ENCODE measurements around the gene PRICKLE2. TPM values are rescaled to one million over a fixed set of nuclear protein-coding genes. Genes with fewer than 3 reads are reported as not detected.

Gene PRICKLE2
- total RNA-seq, 2 experiments from 2014 or later = 0.05 TPM; not detected in 1

DNA sequence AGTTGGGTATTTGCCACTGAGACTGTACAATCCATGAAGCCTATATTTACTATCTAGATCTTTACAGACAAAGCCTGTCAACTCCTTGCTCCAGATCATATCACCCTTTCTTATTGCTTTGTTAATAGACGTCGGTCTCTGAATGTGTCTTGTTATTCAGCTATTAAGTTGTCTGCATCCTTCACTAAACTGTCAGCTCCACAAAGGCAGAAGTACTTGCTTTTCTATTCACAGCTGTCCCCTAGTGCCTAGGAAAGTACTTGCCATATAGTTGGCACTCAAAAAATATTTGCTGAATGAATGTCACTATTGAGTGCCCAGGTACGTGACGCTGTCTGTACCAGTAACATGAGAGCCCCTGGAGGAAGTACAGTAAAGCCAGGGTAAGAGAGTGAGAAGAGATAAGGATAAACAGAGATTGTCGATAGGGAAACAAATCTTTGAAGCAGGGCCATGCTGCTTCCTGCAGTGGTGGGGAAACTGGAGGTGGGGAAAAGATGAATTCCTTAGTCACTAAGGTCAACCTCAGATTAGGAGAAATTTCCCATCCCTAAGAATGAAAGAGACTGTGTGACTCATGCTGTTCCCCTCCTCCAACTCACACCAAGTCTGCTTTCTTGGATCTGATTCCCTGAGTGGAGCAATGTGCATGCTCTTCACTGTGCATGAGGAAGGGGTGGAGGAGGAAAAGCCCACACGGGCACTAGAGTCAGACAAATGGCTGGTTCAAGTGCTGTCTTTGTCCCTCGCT lies 36.3 kb downstream of the PRICKLE2 start:
- intact Hi-C loops (cut with micrococcal nuclease) = no loop called here

DNA sequence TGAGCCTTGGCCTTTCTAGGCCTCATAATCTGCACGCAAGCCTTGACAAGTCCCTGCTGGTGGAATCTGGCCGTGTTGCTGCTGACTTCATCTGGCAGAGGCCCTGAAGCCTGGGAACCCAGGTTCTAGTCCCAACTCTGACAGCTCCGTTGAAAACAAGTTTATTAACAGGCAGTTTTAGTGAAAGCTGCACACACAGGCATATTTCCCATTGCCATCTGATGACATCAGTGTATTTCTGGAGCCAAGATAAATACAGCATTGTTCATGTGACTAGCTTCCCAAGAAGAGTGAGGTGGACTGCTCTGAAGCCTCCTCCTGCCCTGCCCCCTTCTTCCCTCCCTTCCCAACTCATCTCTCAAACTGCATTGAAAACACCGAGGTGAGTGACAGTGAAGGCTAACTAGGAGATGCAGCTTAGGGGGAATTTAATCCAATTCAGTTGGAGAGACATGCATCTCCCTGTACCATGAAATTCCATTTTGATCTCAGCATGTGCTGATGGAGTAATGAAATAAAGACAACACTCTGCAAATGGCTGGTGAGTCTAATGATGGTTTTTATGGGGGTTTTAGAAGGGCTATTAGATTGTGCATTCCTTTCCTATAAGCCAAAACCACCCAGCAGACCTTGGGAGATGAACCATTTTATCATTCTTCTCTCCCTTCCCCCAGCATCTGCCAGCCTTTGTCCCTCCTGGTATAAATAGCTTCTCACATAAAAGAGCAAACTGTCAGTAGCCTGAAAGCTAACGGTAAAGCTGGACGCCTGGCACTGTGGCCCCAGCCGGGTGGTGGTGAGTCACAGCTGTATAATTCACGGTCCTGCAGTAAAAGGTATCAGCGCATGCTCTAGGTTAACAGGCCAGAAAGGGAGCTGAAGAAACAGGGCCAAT lies 38.0 kb downstream of the PRICKLE2 start:
- CTCF ChIA-PET = no interaction called here
- no peak overlapping the region for H3K27ac Mint-ChIP-seq
- intact Hi-C loops (cut with micrococcal nuclease) = no loop called here
- no peak overlapping the region for H3K4me3 Mint-ChIP-seq
- H3K27me3 Mint-ChIP-seq (ENCODE audit: low read depth) = peaks cover 3% of the 10 kb centered on the region
- H3K9me3 Mint-ChIP-seq = no peaks in the 10 kb centered on the region
- no peak for DNase-seq
- no peaks in the 10 kb centered on the region for H3K36me3 Mint-ChIP-seq (ENCODE audit: low read depth)
- H3K4me1 Mint-ChIP-seq (ENCODE audit: low read depth) = no peaks in the 10 kb centered on the region

More for the DNA sequence above, 36.3 kb downstream of the PRICKLE2 start:
- Mint-ChIP-seq H3K27me3 (ENCODE audit: low read depth) (peaks cover 3% of the 10 kb centered on the region), H3K4me1 (ENCODE audit: low read depth) (no peaks in the 10 kb centered on the region), H3K4me3 (no peak overlapping the region), H3K27ac (no peak overlapping the region), H3K9me3 (peaks cover 3% of the 10 kb centered on the region), H3K36me3 (ENCODE audit: low read depth) (no peaks in the 10 kb centered on the region)
- DNase-seq = no peak
- CTCF ChIA-PET = no interaction called here

DNA sequence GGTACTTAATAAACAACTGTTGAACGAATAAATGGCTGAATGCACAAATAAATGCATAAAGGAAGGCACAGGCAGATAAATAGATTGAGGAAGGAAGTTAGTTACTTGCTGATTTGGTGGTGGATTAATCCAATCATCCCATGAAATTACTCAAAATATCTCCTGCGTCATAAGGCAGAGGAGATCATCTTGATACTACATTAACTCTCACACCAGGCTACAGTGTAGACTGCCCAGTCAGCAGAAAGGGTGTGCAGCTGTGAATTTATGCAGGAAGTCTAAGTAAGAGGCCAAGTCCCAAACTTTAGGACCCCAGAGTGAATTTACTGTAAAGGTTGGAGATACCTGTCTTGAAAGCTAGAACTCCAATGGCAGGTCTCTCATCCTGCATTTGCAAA lies 38.6 kb downstream of the PRICKLE2 start:
- intact Hi-C loops (cut with micrococcal nuclease) = no loop called here
- CTCF ChIA-PET = no interaction called here
- H3K4me3 Mint-ChIP-seq = no peak overlapping the region
- no peaks in the 10 kb centered on the region for H3K9me3 Mint-ChIP-seq
- no peaks in the 10 kb centered on the region for H3K36me3 Mint-ChIP-seq (ENCODE audit: low read depth)
- peaks cover 6% of the 10 kb centered on the region for H3K27me3 Mint-ChIP-seq (ENCODE audit: low read depth)
- no peaks in the 10 kb centered on the region for H3K4me1 Mint-ChIP-seq (ENCODE audit: low read depth)
- H3K27ac Mint-ChIP-seq = no peak overlapping the region
- no peak for DNase-seq

DNA sequence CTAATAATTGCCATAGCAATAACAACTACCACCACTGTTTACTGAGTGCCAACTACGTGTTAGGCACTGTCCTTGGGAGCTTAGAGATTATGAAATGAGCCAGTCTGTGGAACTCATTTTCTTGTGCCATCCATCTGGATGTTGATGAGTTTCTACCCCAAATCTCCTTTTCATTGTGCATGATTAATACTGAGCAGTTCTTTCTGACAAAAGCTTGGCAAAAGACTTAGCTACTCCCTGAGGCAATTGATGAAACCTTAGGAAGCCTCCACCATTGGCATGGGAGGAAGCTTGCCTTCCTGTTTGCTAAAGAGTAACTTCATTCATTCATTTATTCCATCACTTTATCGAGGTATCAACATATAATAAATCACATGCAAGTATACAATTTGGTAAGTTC lies 39.8 kb downstream of the PRICKLE2 start:
- H3K4me3 Mint-ChIP-seq = no peak overlapping the region
- H3K4me1 Mint-ChIP-seq (ENCODE audit: low read depth) = no peaks in the 10 kb centered on the region
- no peaks in the 10 kb centered on the region for H3K36me3 Mint-ChIP-seq (ENCODE audit: low read depth)
- CTCF ChIA-PET = interaction anchor here (0.6 kb wide), 1 partner anchor 120 kb away, joined by 3 read pairs; no protein-coding TSS in a partner anchor
- H3K27ac Mint-ChIP-seq = no peak overlapping the region
- intact Hi-C loops (cut with micrococcal nuclease) = no loop called here
- DNase-seq = no peak
- no peaks in the 10 kb centered on the region for H3K9me3 Mint-ChIP-seq
- H3K27me3 Mint-ChIP-seq (ENCODE audit: low read depth) = peaks cover 9% of the 10 kb centered on the region

DNA sequence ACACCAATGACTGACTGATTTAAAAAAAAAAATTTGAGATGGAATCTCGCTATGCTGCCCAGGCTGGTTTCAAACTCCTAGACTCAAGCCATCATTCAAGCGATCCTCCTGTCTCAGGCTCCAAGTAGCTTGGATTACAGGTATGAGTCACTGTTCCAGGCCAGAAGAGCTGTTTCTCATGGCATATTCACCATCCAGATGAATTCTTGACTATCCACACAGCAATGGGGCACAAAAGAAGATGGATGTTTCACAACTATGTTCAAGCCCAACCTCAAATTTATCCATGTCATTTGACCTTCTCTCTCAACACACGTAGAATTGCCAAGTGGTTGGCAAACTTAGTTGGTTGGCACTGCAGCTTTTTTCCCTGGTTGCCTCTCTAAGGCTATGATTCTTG lies 40.6 kb downstream of the PRICKLE2 start:
- H3K9me3 Mint-ChIP-seq = no peaks in the 10 kb centered on the region
- no peak for DNase-seq
- H3K27ac Mint-ChIP-seq = no peak overlapping the region
- peaks cover 9% of the 10 kb centered on the region for H3K27me3 Mint-ChIP-seq (ENCODE audit: low read depth)
- CTCF ChIA-PET = interaction anchor here (0.6 kb wide), 1 partner anchor 119 kb away, joined by 3 read pairs; no protein-coding TSS in a partner anchor
- no peak overlapping the region for H3K4me3 Mint-ChIP-seq
- intact Hi-C loops (cut with micrococcal nuclease) = no loop called here
- no peaks in the 10 kb centered on the region for H3K4me1 Mint-ChIP-seq (ENCODE audit: low read depth)
- H3K36me3 Mint-ChIP-seq (ENCODE audit: low read depth) = no peaks in the 10 kb centered on the region

DNA sequence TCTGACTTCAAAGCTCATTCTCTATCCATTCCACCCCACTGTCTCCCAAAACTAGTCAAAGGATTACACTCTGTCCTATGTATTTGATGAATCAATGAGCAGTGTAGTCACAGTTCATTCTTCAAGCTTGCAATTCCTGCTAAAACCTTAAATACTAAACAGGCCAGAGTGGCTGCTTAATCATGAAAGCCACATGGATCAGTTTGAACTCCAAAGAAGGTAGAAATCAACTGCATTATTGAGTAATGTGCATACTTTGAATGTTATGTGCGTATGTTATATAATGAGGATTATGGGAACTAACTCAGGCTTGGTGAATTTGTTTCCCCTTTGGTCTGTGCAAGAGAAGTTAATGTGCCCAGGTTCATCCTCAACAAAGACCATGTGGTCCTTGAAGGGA lies 45.4 kb downstream of the PRICKLE2 start:
- DNase-seq = no peak
- Mint-ChIP-seq H3K27ac (no peak overlapping the region), H3K4me1 (ENCODE audit: low read depth) (no peaks in the 10 kb centered on the region), H3K36me3 (ENCODE audit: low read depth) (no peaks in the 10 kb centered on the region), H3K27me3 (ENCODE audit: low read depth) (peaks cover 11% of the 10 kb centered on the region), H3K9me3 (no peaks in the 10 kb centered on the region), H3K4me3 (no peak overlapping the region)
- CTCF ChIA-PET = no interaction called here
- intact Hi-C loops (cut with micrococcal nuclease) = no loop called here

DNA sequence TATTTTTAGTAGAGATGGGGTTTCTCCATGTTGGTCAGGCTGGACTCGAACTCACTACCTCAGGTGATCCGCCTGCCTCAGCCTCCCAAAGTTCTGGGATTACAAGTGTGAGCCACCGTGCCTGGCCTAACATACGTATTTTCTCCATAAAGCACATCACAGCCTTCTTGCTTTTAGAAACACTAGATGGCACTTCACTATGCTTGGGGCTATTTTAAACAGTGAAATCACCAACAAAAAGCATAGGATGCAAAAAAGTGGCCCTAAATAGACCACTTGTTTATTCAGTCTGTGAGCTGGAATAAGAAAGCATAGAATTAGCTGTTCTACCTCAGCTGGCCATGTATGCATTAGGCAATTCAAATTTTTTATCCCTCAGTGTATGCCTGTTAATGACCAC lies 46.0 kb downstream of the PRICKLE2 start:
- no peak for DNase-seq
- Mint-ChIP-seq H3K4me1 (ENCODE audit: low read depth) (no peaks in the 10 kb centered on the region), H3K4me3 (no peak overlapping the region), H3K9me3 (no peaks in the 10 kb centered on the region), H3K27me3 (ENCODE audit: low read depth) (peaks cover 9% of the 10 kb centered on the region), H3K27ac (no peak overlapping the region), H3K36me3 (ENCODE audit: low read depth) (no peaks in the 10 kb centered on the region)
- CTCF ChIA-PET = no interaction called here
- intact Hi-C loops (cut with micrococcal nuclease) = no loop called here

DNA sequence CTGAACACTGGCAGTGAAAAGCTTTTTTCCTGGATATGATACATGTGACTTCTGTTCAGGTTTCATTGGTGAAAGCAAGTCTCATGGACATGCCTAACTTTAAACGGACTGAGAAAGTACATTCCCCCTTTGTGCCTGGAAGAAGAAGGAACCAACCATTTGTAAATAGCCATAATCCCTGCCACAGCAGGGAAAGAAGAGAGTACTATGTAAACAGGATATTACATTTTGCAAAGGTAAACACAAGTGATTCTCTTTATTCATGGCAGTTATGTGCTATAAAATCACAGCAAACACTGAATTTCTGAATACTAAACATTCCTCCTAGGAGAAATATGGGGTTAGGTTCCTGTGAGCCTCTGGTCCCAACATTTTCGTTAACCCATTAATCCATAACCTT lies 46.8 kb downstream of the PRICKLE2 start:
- no peak for DNase-seq
- CTCF ChIA-PET = no interaction called here
- Mint-ChIP-seq H3K27ac (no peak overlapping the region), H3K4me3 (no peak overlapping the region), H3K4me1 (ENCODE audit: low read depth) (no peaks in the 10 kb centered on the region), H3K27me3 (ENCODE audit: low read depth) (peaks cover 14% of the 10 kb centered on the region), H3K9me3 (no peaks in the 10 kb centered on the region), H3K36me3 (ENCODE audit: low read depth) (no peaks in the 10 kb centered on the region)
- intact Hi-C loops (cut with micrococcal nuclease) = no loop called here

DNA sequence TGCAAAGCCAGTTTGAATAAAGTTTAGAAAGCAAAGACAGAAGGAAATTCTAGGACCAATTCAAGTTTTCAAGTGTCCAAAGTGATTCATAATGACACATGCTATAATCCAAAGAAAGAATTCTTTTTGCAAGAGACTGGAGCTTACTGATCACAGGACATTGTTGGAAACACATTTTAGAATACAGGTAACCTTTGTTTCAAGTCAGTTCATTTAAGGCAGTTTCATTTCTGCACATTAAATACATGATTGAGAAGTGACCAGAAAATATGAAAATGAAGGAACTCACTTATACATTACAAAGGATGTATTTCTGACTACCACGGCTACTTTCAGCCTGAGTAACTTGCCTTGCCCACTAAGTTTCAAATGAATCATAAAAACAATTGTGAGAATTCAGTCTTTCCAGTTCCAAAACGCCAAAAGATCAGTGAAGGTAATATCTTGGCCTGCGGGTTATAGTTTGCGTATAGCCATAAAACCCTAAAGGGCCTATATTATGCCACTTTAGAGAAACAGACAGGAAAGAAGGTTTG lies 48.7 kb downstream of the PRICKLE2 start:
- Mint-ChIP-seq H3K4me3 (no peak overlapping the region), H3K4me1 (ENCODE audit: low read depth) (no peaks in the 10 kb centered on the region), H3K27ac (no peak overlapping the region), H3K9me3 (no peaks in the 10 kb centered on the region), H3K36me3 (ENCODE audit: low read depth) (no peaks in the 10 kb centered on the region), H3K27me3 (ENCODE audit: low read depth) (peaks cover 11% of the 10 kb centered on the region)
- DNase-seq = no peak
- CTCF ChIA-PET = no interaction called here
- intact Hi-C loops (cut with micrococcal nuclease) = no loop called here

DNA sequence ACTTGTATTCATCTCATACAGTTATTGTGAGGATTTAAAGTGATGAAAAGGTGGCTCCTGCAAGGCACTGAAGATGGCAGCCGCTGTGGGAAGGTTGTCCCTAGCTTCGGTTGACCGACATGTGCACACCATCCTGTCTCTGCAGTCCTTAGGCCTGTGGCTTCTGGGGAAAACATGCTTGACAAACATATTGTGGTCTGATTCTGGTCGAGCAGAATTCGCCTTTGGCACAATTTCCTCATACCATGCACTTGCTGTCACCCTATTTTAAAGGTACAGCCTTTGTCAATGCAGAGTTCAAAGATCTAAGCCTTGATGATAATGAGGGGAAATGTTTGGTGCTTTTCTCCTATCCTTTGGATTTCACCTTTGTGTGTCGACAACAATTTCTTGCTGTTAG lies 50.9 kb downstream of the PRICKLE2 start:
- intact Hi-C loops (cut with micrococcal nuclease) = no loop called here
- no peaks in the 10 kb centered on the region for H3K36me3 Mint-ChIP-seq (ENCODE audit: low read depth)
- peaks cover 8% of the 10 kb centered on the region for H3K27me3 Mint-ChIP-seq (ENCODE audit: low read depth)
- no peak overlapping the region for H3K27ac Mint-ChIP-seq
- no peaks in the 10 kb centered on the region for H3K9me3 Mint-ChIP-seq
- CTCF ChIA-PET = no interaction called here
- no peak for DNase-seq
- H3K4me1 Mint-ChIP-seq (ENCODE audit: low read depth) = no peaks in the 10 kb centered on the region
- H3K4me3 Mint-ChIP-seq = no peak overlapping the region

DNA sequence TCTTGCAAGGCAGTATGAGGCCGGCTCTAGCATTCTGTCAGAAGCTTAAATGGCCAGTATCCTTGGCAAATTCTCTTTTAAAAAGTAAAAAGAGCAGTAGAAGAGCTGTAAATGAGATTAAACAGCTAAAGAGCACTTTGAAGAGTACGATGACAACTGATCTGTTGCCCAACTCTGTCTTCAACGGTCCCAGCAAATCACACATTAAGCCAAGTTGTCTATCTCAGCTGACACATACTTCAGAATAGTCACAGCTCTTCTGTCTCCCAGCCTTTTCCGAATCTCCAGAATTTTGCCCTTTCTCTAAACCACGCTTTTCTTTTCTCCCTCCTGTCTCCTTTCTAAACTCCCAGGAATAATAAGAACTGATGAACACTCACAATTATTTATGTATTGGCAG lies 51.7 kb downstream of the PRICKLE2 start:
- no peak for DNase-seq
- CTCF ChIA-PET = no interaction called here
- intact Hi-C loops (cut with micrococcal nuclease) = no loop called here
- Mint-ChIP-seq H3K27ac (no peak overlapping the region), H3K4me3 (no peak overlapping the region), H3K36me3 (ENCODE audit: low read depth) (no peaks in the 10 kb centered on the region), H3K9me3 (no peaks in the 10 kb centered on the region), H3K4me1 (ENCODE audit: low read depth) (no peaks in the 10 kb centered on the region), H3K27me3 (ENCODE audit: low read depth) (peaks cover 8% of the 10 kb centered on the region)

DNA sequence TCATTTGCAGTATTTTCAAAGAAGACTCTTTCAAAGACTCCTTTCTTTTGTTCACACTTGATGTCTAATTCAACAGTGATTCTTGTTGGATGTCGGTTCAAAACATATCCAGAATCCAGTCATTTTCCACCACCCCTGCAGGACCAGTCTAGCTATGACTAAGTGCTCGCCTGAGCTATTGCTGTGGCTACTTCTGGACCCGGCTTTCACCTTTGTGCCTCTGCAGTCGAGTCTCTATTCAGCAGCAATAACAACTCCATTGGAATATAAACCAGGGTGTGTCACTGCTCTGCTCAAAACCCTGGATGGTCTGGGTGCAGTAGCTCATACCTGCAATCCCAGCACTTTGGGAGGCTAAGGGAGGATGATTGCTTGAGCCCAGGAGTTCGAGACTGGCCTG lies 55.0 kb downstream of the PRICKLE2 start:
- CTCF ChIA-PET = no interaction called here
- intact Hi-C loops (cut with micrococcal nuclease) = no loop called here
- Mint-ChIP-seq H3K27ac (no peak overlapping the region), H3K4me1 (ENCODE audit: low read depth) (no peaks in the 10 kb centered on the region), H3K27me3 (ENCODE audit: low read depth) (peaks cover 5% of the 10 kb centered on the region), H3K9me3 (no peaks in the 10 kb centered on the region), H3K36me3 (ENCODE audit: low read depth) (no peaks in the 10 kb centered on the region), H3K4me3 (no peak overlapping the region)
- no peak for DNase-seq
